GM12892 (cell line): ENCODE results near the gene SLC25A41.

ENCODE experiments used
- POLR2A ChIP-seq: IDR thresholded peaks from 2 replicates; pipeline ENCODE4 v1.6.1; 2011; ENCODE audit warnings: low read depth, low read length, control low read depth
- TAF1 ChIP-seq: IDR thresholded peaks from 2 replicates; pipeline ENCODE4 v1.6.1; 2011; ENCODE audit warnings: low read depth, mild to moderate bottlenecking, control low read depth, low read length, borderline replicate concordance

DNA sequence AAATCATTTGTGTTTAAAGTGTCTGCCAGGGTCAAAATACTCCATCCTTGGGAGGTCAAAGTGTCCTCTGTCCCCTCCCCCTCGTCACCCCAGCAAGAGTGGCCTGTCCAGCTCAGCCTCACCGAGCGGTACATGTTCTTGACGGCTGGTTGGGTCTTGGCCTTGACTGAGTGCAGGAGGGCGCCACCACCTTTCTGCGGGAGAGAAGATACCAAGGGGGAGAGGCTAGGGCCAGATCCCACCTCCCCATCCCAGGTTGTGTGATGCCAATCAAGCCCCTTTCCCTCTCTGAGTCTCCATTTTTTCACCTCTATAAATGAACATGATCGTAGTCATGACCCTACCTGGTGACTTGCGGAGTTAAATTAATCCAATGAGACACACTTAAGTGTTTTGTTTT lies 36.6 kb upstream of the SLC25A41 start:
- no peak for TF ChIP-seq POLR2A
- no peak for TF ChIP-seq TAF1
